HepG2 (cell line): ENCODE results near the gene CTSS. TPM values are rescaled to one million over a fixed set of nuclear protein-coding genes. Genes with fewer than 3 reads are reported as not detected.
A peak's percentile ranks its signal among the peaks of the same experiment; 100 is the strongest.

Experiments
- CEBPZ ChIP-seq: IDR thresholded peaks from 2 replicates; pipeline ENCODE4 v1.6.1; 2012; ENCODE audit warnings: low read length, improper control_type of control experiment
- MIXL1 ChIP-seq: IDR thresholded peaks from 2 replicates; pipeline ENCODE4 v1.6.1; 2016
- MTA3 ChIP-seq: sonication (generic); formaldehyde crosslinking; IDR thresholded peaks from 2 replicates; pipeline ENCODE4 v1.4.0; 2020; ENCODE audit warnings: missing genetic modification reagents
- PHF21A ChIP-seq: sonication (generic); formaldehyde crosslinking; IDR thresholded peaks from 2 replicates; pipeline ENCODE4 v1.5.0; 2020; ENCODE audit warnings: mild to moderate bottlenecking, missing genetic modification reagents
- POLR2AphosphoS5 ChIP-seq: IDR thresholded peaks from 2 replicates; pipeline ENCODE4 v1.6.1; 2012; ENCODE audit warnings: low read depth, low read length
- PRDM15 ChIP-seq: sonication (generic); formaldehyde crosslinking; IDR thresholded peaks from 2 replicates; pipeline ENCODE4 v1.4.0; 2020; ENCODE audit warnings: missing genetic modification reagents
- RBFOX2 ChIP-seq: fragments of 200-400 bp; formaldehyde crosslinking; IDR thresholded peaks from 2 replicates; pipeline ENCODE4 v1.6.1; 2017; ENCODE audit warnings: low read depth, mild to moderate bottlenecking, low read length
- TAF1 ChIP-seq: sonication (generic); formaldehyde crosslinking; IDR thresholded peaks from 2 replicates; pipeline ENCODE4 v1.4.0; 2020; ENCODE audit warnings: missing genetic modification reagents
- TFDP2 ChIP-seq: sonication (generic); formaldehyde crosslinking; IDR thresholded peaks from 2 replicates; pipeline ENCODE4 v1.4.0; 2020; ENCODE audit warnings: missing genetic modification reagents
- THAP11 ChIP-seq: IDR thresholded peaks from 2 replicates; pipeline ENCODE4 v1.6.1; 2016; ENCODE audit warnings: missing biosample characterization, missing genetic modification reagents
- ZFP36 ChIP-seq: fragments of 150-350 bp; IDR thresholded peaks from 2 replicates; pipeline ENCODE4 v1.6.1; 2018; ENCODE audit warnings: borderline replicate concordance, low read length, low read depth; ENCODE audit not compliant: partially characterized antibody
- ZNF644 ChIP-seq: IDR thresholded peaks from 2 replicates; pipeline ENCODE4 v1.6.1; 2016; ENCODE audit warnings: low read depth
- polyA plus RNA-seq, 8 experiments: library from polyadenylated mRNA; depleted of rRNA in 3 of 8; stranded (reverse) in 7 of 8; unstranded in 1 of 8; fragments of >200 nt; fragmentation: Illumina TruSeq in 4 of 8; extraction: Trizol in 4 of 8; gene quantifications; 2 replicates each; pipeline versions ENCODE4 v1.2.1 to v1.2.3, GENCODE V29; 2011 to 2016; ENCODE audit warnings: low read depth in 4 of 8, missing spikeins in 1 of 8, mixed read lengths in 1 of 8; ENCODE audit not compliant: insufficient read depth in 1 of 8
- total RNA-seq, 5 experiments: library from RNA; depleted of rRNA; stranded (reverse); fragments of >200 nt; fragmentation: Illumina TruSeq; extraction: Trizol; gene quantifications; 2 replicates each; pipeline ENCODE4 v1.2.3, GENCODE V29; 2016; ENCODE audit warnings: low read depth in 1 of 5
- TF ChIP-seq, protein P1 (sequence below): sonication (generic); formaldehyde crosslinking; IDR thresholded peaks from 2 replicates; pipeline ENCODE4 v1.8.1; 2023; ENCODE audit warnings: missing genetic modification reagents, inconsistent platforms, borderline replicate concordance

The CTSS gene
- total and polyA plus RNA-seq, 2 of the 13 experiments (the other 11 are each of a cell fraction or from before 2014, with no cell fraction given), result 0.33 to 1.0 TPM

GRCh38 chr1:150696995-150697927 is 68.3 kb downstream of the CTSS start, which contains the start of gene GOLPH3L (continued):
- TF ChIP-seq CEBPZ (peak; percentile 57; the same call in 1 of the 2 replicates), THAP11 (CRISPR knock-in tag) (peak; percentile 64), POLR2AphosphoS5 (peak; percentile 87), ZNF644 (0 out of 2 replicates have a peak, but pooled peaks have one; percentile 28), PRDM15 (CRISPR knock-in tag) (no peak), RBFOX2 (0 out of 2 replicates have a peak, but pooled peaks have one; percentile 31), MTA3 (CRISPR knock-in tag) (no peak), TAF1 (CRISPR knock-in tag) (peak; percentile 57; the same call in 1 of the 2 replicates), MIXL1 (CRISPR knock-in tag) (peak; percentile 87), PHF21A (CRISPR knock-in tag) (peak; percentile 89), TFDP2 (CRISPR knock-in tag) (0 out of 2 replicates have a peak, but pooled peaks have one; percentile 10), ZFP36 (no peak)
- TF ChIP-seq, protein P1, sequence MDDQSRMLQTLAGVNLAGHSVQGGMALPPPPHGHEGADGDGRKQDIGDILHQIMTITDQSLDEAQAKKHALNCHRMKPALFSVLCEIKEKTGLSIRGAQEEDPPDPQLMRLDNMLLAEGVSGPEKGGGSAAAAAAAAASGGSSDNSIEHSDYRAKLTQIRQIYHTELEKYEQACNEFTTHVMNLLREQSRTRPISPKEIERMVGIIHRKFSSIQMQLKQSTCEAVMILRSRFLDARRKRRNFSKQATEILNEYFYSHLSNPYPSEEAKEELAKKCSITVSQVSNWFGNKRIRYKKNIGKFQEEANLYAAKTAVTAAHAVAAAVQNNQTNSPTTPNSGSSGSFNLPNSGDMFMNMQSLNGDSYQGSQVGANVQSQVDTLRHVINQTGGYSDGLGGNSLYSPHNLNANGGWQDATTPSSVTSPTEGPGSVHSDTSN (CRISPR knock-in tag), result peak; percentile 77; the same call in 1 of the 2 replicates
